ENCODE results near the gene DIP2A.

Gene DIP2A

GRCh38 chr21:46597031-46597430, 138.3 kb downstream of the DIP2A start:
- no peak for DNase-seq (ENCODE audit: low read depth, low spot score)

DNA sequence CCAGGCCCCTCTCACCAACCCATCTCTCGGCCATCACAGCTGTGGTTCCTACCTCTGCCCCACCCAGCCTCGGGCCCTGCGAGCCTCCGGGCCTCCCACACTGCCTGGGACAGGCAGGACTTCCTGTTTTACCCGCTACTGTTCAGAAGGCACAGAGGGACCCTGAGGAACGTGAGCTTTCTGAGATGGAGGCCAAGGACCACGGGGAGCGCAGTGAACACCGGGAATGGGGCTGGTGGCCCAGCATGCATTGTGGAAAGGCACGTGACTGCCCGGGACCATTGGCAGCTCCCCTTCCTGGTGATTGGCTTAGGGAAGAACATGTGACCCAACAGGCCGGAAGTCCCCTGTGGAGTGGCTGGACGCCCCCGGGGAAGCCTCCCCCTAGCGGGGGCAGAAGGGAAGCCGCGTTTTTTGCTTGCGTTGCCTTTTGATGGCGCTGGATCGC, 139.2 kb downstream of the DIP2A start:
- DNase-seq (ENCODE audit: low read depth, low spot score): no peak

GRCh38 chr21:46598581-46599572, 140.2 kb downstream of the DIP2A start:
- no peak for DNase-seq (ENCODE audit: low read depth, low spot score)

DNA sequence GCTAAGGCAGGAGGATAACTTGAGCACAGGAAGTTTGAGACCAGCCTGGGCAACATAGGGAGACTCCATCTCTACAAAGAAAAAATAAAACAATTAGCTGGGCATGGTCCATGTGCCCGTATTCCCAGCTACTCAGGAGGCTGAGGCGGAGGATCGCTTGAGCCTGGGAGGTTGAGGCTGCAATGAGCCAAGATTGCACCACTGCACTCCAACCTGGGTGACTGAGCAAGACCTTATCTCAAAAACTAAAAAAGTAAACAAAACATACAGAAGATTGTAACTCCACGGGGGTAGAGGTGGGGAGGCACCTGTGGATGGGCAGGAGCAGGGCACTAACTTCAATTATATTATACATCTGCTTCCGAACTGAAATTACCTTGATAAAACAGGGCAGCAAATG, 141.6 kb downstream of the DIP2A start:
- DNase-seq (ENCODE audit: low read depth, low spot score): no peak

GRCh38 chr21:46600978-46601377, 142.3 kb downstream of the DIP2A start:
- DNase-seq (ENCODE audit: low read depth, low spot score): no peak

GRCh38 chr21:46603228-46603627, 144.5 kb downstream of the DIP2A start:
- DNase-seq (ENCODE audit: low read depth, low spot score): no peak

DNA sequence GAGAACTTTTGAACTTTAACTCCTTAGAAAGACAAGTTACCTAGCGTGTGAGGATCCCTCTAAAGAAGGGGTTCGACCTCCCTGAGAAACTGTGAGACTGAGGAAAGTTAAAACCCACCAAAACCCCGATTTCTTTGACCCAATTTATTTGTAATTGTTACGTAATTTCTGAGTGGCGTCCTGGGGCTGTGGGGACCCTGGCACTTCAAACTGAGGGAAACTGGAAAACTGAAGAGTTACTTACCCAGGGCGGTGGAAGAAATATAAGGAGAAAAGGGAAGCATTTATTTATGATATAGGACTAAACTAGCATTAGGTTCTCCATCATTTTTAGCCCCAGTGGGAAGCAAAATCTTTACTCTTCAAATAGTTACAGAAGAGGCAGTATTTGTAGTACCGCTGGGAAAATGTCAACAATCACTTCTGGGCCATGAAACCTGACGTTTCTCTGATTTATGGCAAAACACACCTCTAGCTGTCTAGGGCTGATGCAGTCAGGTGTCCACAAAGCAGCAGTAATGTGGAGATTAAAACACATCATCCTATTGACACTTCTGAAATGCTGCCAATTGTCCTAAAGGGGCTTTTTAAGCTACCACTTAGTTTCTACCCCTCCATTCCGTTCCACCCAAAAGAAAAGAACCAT, 145.8 kb downstream of the DIP2A start:
- no peak for DNase-seq (ENCODE audit: low read depth, low spot score)

GRCh38 chr21:46604975-46605766, 146.5 kb downstream of the DIP2A start, which contains the start of gene S100B:
Gene S100B, minus strand, starts transcription at chr21:46605082. Its CDS starts 2,667 bp downstream, at chr21:46602415.
- DNase-seq (ENCODE audit: low read depth, low spot score): no peak

DNA sequence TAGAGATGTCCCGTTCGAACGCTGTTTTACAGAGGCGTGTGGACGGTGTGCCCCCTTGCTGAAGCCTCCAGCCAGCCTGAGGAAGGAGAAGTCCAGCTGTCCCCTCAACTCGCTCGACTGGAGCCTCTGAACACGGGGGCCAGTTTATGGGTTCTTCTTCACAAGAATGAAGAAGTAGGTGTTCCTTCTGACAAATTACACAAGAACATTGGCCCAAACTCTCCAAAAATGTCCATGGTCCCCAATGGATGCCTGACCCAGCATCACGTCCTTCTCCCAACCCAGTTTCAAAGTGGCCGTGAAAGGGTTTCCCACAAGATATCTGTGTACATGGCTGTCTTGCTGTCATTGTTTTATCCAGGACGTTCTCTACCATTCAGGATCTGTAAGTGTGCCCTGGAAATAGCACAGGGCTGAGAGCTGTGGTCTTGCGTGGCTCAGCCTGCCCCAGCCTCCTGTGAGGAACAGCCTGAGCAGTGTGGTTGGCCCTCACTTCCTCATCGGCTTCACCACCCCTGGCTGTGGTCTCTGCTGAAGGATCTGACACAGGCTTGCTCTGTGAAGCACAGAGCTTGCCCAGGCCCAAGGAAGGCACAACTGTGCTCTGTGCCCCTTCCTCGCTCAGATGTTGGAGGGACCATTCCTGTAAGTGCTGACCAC, 147.2 kb downstream of the DIP2A start:
- DNase-seq (ENCODE audit: low read depth, low spot score): no peak

DNA sequence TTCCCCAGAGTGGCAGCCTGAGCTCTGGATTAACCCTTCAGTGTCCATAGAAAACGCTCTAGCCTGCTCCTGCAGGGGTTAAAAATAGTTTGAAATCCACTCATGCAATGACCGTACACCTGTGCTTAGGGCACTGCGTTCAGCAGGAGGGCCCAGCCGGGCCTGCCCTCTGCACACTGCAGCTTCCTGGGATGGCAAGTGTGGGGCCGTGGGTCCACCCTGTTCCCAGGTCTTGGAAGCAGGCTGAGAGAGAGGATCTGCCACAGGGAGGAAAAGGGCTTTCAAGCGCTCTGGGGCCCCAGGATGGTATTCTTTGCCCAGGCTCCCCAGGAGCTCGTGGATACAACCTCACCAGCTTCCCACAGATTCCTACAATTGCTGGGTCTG, 147.7 kb downstream of the DIP2A start:
- DNase-seq (ENCODE audit: low read depth, low spot score): no peak

DNA sequence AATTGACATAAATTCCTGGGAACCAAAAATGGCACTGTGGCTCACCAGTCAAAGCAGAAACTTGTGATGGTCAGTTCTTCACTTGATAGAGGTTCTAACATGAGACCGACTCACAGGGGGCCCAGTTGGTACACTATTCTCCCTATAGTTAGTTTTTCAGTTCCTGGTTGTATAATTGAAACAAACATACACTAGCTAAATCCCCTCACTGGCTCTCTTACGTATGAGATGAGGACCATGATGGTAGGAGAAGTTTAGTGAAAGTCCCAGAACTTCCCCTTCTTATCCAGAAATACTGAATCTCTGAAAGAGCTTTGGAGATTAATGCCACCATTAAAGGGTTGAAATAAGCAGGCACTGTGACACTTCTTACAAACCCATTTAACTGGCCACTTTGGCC, 148.9 kb downstream of the DIP2A start:
- DNase-seq (ENCODE audit: low read depth, low spot score): no peak

DNA sequence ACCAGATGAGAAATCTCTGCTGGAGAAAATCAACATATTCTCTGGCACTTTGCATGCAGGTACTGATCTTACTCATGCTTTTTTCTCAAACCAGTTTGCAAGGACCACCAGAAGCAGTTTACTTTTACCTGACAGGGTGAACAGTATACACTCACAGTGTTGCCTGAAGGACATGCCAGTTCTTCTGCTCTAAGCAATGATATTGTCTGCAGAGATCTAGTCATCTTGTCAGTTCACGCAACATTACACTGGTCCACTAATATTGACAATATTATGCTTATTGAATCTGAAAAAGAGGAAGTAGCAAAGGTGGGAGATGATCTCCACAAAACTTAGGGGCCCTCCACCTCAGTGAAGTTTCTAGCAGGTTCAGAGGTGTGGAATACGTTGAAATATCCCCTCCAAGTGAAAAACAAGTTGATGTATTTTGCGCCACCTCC, 150.0 kb downstream of the DIP2A start:
- no peak for DNase-seq (ENCODE audit: low read depth, low spot score)

GRCh38 chr21:46610018-46610701, 151.5 kb downstream of the DIP2A start:
- no peak for DNase-seq (ENCODE audit: low read depth, low spot score)

- no peak for DNase-seq (ENCODE audit: low read depth, low spot score)
Measured at GRCh38 chr21:46613391-46613790, 154.7 kb downstream of the DIP2A start.

DNA sequence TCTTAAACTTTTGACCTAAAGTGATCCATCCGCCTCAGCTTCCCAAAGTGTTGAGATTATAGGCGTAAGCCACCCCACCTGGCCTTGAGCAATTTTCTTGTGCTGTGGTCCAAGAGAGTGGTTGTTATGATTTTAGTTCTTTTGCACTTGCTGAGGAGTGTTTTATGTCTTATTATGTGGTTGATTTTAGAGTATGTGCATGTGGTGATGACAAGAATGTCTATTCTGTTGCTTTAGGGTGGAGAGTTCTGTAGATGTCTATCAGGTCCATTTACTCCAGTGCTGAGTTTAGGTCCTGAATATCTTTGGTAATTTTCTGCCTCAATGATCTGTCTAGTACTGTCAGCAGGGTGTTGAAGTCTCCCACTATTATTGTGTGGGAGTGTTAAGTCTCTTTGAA, 157.4 kb downstream of the DIP2A start:
- no peak for DNase-seq (ENCODE audit: low read depth, low spot score)

GRCh38 chr21:46616656-46617055, 158.0 kb downstream of the DIP2A start:
- no peak for DNase-seq (ENCODE audit: low read depth, low spot score)

DNA sequence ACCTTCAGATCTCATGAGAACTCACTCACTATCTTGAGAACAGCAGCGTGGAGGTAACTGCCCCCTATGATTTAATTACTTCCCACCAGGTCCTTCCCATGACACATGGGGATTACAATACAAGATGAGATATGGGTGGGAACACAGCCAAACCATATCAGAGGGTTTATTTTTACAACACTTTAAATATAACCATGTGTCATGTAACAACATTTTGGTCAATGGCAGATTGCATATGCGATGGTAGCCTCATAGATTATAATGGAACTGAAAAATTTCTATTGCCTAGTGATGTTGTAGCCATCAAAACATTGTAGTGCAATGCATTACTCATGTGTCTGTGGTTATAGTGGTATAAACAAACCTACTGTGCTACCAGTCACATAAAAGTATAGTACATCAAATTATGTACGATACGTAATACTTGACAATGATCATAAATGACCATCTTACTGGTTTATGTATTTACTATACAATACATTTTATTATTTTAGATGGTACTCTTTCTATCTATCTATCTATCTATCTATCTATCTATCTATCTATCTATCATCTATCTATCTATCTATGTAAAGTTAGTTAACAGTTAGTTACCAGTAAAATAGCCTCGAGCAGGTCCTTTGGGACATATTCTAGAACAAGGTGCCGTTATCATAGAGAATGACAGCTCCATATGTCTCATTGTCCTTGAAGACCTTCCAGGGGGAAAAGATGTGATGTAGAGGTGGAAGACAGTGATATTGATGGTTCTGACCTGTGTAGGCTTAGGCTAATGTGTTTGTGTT, 158.8 kb downstream of the DIP2A start:
- no peak for DNase-seq (ENCODE audit: low read depth, low spot score)

GRCh38 chr21:46618738-46619379, 160.2 kb downstream of the DIP2A start:
- no peak for DNase-seq (ENCODE audit: low read depth, low spot score)
